Kidney epithelial cell (primary cell): ENCODE data around the gene MRGPRD. TPM values are rescaled to one million over a fixed set of nuclear protein-coding genes. Genes with fewer than 3 reads are reported as not detected.

Experiments used
- DNase-seq: peaks from one replicate; pipeline ENCODE4 v3.0.0-alpha.2; 2010; ENCODE audit warnings: low read depth
- H3K27me3 ChIP-seq: 2 replicates; pipeline ENCODE4 v1.6.0; 2011; ENCODE audit warnings: low read length; ENCODE audit not compliant: control insufficient read depth, insufficient read depth
- H3K36me3 ChIP-seq: 2 replicates; pipeline ENCODE4 v1.5.1; 2011; ENCODE audit warnings: low read length; ENCODE audit not compliant: control insufficient read depth, insufficient read depth
- H3K4me3 ChIP-seq: 2 replicates; pipeline ENCODE4 v1.5.1; 2011; ENCODE audit warnings: low read depth, mild to moderate bottlenecking, control low read depth, low read length
- total RNA-seq: library from RNA; depleted of rRNA; stranded (reverse); fragments of >200 nt; gene quantifications from 2 replicates; pipeline ENCODE4 v1.2.3, GENCODE V29; 2015
- TF ChIP-seq, protein P1 (sequence below): IDR thresholded peaks from 2 replicates; pipeline ENCODE4 v1.5.1; 2011; ENCODE audit warnings: mild to moderate bottlenecking, moderate library complexity, low read length, control low read depth, inconsistent platforms; ENCODE audit not compliant: insufficient read depth, poor library complexity, severe bottlenecking

Gene MRGPRD
- total RNA-seq, 1 donor from 2014 or later, result not detected

DNA sequence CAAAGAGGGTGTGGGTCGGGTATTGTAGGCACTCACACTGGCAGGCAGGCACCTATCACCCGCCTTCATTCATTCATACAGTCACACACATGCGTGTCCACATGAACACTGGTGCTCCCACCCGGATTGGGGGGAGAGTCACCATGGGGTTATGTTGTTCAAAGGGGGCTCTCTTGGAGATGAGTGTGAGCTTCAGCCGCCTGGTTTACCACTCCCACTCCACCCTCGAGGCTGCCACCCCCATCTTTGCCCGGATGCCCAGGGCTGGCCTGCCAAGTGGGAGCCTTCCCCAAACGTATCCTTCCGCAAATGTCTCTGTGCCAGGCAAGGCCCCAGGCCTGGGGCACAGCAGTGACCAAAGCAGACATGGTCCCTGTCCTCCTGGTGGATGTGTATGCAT, 22.6 kb downstream of the MRGPRD start:
- no peak overlapping the region for H3K4me3 ChIP-seq
- no peaks in the 10 kb centered on the region for H3K36me3 ChIP-seq
- DNase-seq, result no peak
- TF ChIP-seq, protein P1, sequence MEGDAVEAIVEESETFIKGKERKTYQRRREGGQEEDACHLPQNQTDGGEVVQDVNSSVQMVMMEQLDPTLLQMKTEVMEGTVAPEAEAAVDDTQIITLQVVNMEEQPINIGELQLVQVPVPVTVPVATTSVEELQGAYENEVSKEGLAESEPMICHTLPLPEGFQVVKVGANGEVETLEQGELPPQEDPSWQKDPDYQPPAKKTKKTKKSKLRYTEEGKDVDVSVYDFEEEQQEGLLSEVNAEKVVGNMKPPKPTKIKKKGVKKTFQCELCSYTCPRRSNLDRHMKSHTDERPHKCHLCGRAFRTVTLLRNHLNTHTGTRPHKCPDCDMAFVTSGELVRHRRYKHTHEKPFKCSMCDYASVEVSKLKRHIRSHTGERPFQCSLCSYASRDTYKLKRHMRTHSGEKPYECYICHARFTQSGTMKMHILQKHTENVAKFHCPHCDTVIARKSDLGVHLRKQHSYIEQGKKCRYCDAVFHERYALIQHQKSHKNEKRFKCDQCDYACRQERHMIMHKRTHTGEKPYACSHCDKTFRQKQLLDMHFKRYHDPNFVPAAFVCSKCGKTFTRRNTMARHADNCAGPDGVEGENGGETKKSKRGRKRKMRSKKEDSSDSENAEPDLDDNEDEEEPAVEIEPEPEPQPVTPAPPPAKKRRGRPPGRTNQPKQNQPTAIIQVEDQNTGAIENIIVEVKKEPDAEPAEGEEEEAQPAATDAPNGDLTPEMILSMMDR, result no peak
- peaks cover 5% of the 10 kb centered on the region for H3K27me3 ChIP-seq

DNA sequence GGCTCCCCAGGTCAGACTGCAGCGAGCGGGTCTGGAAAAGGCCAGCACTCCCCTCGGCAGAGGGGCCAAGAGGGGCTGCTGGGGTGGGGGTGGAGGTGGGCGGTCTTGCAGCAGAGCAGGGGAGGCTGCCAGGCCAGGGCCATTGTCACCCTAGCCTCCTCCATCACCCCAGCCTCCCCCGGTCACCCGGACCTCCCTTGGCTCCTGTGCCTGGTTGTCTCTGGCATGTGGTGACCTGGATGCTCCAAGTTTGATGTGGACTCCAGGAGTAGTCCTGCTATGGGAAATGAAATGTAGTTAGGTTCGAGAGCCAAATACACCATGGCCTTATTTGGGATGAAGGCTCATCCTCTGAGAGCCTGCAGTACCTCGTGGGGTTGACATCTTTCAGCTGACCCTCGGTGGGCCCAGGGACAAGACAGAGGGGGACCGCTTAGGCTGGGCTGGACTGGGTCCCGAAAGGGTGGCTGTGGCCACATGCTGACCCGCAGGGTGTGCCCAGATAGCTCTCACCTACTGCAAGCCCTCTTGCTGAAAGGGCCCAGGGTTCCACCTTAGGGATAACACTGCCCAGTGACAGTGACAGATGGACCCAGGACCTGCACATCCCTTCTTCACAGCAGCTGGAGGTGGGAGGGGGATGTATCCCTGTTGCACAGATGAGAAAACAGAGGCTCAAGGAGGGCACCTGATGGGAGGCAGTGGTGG, 24.1 kb downstream of the MRGPRD start:
- H3K36me3 ChIP-seq, result no peaks in the 10 kb centered on the region
- H3K4me3 ChIP-seq, result no peak overlapping the region
- TF ChIP-seq, protein P1, result no peak
- no peak for DNase-seq
- peaks cover 5% of the 10 kb centered on the region for H3K27me3 ChIP-seq

DNA sequence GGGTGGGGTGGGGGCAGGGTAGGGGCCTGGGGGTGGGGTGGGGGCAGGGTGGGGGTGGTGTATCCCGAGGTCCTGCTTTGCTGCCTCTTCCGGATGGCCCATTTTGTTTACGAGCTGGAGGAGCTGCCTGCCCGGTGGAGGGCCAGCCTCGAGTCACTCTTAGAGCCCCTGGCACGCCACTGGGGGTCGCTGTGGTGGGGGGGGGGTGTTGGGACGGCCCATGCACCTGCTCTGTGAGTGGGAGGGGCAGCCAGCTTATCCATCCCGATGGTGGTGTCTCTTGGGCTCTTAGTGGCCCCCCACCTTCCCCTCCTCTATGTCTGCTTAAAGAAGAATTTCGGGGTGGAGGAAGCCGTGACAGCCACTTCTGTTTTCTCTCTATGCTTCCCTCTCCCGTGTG, 24.6 kb downstream of the MRGPRD start:
- no peak for DNase-seq
- Histone ChIP-seq H3K36me3 (no peaks in the 10 kb centered on the region), H3K27me3 (peaks cover 5% of the 10 kb centered on the region), H3K4me3 (no peak overlapping the region)
- TF ChIP-seq, protein P1, result peak; percentile 43

DNA sequence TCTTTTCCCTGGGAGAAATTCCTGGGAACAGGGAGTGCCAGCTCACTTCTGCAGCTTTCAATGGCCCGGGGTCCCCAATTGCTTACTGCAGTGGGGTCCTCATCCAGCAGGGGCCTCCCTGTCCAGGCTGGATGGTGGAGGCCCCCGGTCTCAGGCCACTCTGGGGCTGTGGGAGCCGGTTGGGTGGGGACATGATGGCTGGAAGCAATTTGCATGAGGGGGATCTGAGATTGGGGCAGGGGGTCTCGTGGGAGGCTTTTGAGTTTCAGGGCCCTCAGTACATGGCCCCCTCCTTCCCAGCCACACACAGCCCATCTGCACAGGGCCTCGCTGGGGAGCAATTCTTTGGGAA, 25.2 kb downstream of the MRGPRD start:
- Histone ChIP-seq H3K4me3 (no peak overlapping the region), H3K27me3 (peaks cover 5% of the 10 kb centered on the region), H3K36me3 (no peaks in the 10 kb centered on the region)
- no peak for DNase-seq
- TF ChIP-seq, protein P1, result no peak

DNA sequence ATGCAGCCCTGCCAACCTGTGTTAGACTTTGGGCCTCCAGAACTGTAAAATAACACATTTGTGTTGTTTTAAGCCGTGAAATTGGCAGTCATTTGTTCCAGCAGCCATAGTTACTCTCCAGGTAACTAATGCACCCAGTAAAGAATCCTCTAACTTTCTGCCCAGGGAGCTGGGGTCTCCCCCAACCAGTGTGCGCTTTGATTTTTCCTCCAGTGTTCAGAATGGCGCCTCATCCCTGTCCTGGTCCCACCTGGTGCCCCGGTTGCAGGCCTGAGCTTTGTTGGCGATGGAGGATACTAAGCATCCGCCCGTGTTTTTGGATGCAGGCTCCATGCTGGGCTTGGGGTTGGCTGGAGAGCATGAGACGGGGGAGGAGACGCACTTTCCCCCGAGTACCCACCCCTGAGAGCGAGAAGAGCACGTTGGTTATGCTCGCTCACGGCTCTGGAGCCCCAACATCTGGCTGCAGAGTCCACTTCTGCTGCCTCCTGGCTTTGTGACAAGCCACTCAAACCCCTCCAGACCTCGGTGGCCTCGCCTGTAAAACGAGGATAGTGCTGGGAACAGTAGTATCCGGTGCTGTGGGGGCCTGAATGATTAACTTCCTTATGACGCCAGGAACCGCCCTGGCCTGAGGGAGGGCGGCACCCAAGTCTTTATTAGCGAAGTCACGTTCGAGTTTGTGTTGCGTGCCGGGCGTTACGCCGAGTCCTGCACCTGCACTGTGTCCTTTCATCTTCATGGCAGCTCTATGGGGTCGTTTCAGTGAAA, 25.8 kb downstream of the MRGPRD start:
- H3K27me3 ChIP-seq, result peaks cover 3% of the 10 kb centered on the region
- no peak overlapping the region for H3K4me3 ChIP-seq
- TF ChIP-seq, protein P1, result no peak
- no peaks in the 10 kb centered on the region for H3K36me3 ChIP-seq
- DNase-seq, result no peak

DNA sequence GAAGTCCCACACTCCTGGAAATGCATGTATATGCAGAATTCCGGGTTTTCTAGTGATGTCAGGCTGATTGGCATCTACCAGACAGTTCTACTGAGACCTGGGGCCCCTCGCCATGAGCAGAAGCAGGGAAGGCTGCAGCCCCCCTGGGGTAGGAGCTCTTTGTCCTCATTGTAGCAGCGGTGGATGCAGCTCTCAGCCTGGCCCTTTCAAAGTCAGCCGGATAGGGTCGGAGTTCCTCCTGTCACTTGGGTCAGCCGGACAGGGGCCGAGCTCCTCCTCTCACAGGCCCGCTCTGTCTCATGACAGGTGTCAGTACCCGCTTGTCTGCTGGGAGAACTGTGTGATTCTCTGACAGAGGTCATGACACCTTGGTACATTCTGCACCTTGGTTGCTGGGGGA, 30.0 kb downstream of the MRGPRD start:
- H3K4me3 ChIP-seq, result no peak overlapping the region
- H3K36me3 ChIP-seq, result no peaks in the 10 kb centered on the region
- no peaks in the 10 kb centered on the region for H3K27me3 ChIP-seq
- no peak for DNase-seq
- TF ChIP-seq, protein P1, result no peak
